CD4-positive, alpha-beta T cell treated with Interleukin-21 for 1 hour (primary cell): ENCODE data around the gene NPSR1.
"Not testable (repeated sequence)": the region's sequence is repeated elsewhere in the genome, so short reads cannot be mapped to it uniquely, and the experiment has no call there.

Experiments
- DNase-seq: peaks from one replicate; pipeline ENCODE4 v3.0.0-alpha.2; 2020

NPSR1 gene

GRCh38 chr7:34839645-34840044 is 181.6 kb downstream of the NPSR1 start:
- DNase-seq = no peak

- DNase-seq = no peak
Observed at GRCh38 chr7:34840176-34840785, 182.3 kb downstream of the NPSR1 start.

- DNase-seq = no peak
Observed at GRCh38 chr7:34841326-34841725, 183.3 kb downstream of the NPSR1 start.

DNA sequence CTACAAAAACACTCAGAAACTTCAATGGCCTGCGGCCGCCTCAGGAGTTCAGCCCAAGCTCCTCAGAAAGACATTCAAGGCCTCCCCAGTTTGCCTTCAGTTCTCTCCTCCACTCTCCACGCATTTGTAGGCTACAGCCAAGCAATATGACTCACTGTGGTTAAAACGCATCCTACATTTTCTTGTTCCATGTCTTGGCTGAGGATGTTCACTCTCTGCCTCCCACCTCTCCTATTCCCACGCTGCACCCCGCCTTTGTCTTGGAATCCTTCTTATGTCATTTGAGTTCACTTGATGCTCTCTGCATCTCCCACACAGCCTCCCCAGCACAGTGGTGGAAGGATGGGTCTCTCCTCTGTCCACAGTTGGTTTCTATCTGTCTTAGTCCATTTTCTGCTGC is 184.8 kb downstream of the NPSR1 start:
- DNase-seq = no peak

DNA sequence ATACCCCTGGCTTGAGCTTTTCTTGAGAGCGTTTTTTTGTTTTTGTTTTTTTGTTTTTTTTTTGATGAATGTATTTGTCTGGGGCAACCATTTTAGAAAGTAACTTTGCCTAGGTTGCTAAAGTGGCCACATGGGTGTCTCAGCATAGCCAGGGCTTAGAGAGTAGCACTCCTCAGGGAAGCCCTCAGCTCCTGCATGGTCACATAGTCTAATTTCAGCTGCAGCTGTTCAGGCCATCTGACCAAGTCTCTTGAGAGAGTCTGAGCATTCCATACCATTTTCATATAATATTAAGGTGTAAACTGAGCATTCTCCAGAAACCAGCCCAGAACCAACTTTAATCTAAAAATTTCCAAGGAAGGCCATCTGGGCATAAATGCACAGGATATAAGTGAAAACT is 186.4 kb downstream of the NPSR1 start:
- DNase-seq = no peak

DNA sequence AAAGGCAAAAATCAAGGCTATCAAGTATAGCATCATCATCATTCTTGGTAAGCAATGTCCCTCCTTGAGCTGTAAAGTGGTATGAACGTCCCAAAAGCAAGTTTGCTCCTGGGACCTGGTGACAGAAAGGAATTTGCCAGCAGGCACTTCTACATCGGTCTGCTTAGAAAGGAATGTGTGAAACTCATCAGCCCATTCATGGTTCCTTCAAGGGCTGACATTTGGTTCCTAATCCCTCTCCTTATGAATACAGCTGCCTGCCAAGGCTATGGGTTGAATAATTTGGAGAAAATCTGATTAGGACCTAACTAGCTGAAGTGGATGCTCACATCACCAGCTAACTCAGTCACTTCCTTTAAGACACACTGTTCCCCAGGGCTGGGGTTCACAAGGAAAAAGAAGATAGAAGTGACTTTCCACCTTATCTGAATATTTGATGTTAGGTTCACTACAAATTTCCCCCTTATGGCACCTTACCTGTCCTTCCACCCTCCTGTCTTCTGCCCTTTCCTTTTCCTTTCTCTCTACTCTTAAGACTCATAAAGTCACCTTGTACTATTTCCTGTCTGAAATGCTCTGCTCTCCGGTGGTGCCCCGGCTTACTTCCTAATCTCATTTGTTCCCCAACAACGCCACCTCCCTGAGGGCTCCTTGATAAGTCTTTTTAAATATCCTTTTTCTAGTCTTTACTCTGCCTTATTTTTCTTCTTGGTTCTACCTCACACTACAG is 187.1 kb downstream of the NPSR1 start:
- no peak for DNase-seq

DNA sequence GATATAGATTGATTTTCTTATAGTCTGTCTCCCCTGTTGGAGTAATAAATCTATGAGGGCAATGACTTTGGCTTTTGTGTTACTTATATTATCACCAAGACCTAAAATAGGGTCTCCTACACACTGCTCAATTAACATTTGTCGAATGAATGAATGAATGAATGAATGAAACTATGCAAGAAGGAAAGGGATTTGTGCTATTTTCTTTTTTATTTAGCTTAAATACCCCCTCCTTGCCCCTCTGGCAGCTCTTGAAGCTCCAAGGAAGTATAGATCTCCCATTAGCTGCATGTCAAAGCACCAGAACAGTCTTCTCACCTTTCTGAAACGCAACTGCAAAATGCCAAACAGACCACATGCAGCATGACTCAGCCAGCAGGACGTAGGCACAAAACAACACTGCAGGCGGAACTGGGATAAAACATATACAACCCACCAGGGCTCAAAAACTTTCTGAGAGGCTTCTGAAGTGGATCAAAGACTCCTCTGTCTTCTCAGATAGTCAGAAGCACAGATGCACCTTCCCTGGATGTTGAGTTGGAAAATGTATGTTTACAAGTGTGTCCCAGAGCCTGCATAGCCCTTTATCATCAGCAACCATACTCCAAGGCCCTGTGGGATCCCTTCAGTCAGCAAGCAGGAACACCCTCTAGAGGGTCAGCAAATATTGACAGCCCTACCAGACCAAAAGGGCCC is 187.8 kb downstream of the NPSR1 start:
- DNase-seq = no peak

GRCh38 chr7:34846976-34847375 is 189.0 kb downstream of the NPSR1 start:
- DNase-seq = no peak

DNA sequence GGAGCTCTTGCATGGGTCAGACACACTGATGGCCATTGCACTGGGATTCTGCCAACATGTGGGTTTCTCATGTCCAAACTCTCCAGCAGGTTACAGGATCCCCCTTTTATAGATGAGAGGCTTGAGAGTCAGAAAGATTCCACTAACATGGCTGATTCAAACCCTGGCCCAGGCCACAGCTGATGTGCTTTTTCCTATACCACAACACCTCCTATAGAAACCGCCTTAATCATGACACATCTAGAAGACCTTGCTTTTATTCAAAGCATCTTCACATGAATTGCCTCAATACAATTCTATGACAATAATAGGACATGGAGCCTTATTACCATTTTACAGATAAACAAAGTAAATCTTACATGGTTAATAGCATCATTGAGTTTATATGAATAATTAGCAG is 190.7 kb downstream of the NPSR1 start:
- no peak for DNase-seq

GRCh38 chr7:34849163-34849960 is 191.3 kb downstream of the NPSR1 start:
- DNase-seq = no peak

- no peak for DNase-seq
Observed at GRCh38 chr7:34849986-34850385, 192.0 kb downstream of the NPSR1 start.

GRCh38 chr7:34850681-34851080 is 192.7 kb downstream of the NPSR1 start:
- no peak for DNase-seq

DNA sequence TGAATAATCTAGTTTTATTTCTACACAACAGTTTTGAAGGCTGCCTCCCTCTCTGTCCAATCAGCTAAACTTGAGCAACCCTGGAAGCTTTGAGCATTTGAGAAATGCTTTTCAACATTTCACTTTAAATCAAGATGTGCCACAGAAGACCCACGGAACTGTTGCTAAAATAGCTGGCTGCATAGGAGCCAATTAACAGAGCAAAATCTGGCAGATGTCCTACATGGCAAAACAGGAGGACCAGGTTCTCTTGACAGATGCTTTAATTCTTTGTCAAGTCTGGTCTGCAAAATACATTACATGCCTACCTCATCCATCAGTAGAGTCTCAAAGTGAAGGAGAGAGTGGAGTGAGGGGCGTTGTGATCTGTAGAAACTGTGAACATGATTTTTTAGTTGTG is 193.4 kb downstream of the NPSR1 start:
- no peak for DNase-seq

DNA sequence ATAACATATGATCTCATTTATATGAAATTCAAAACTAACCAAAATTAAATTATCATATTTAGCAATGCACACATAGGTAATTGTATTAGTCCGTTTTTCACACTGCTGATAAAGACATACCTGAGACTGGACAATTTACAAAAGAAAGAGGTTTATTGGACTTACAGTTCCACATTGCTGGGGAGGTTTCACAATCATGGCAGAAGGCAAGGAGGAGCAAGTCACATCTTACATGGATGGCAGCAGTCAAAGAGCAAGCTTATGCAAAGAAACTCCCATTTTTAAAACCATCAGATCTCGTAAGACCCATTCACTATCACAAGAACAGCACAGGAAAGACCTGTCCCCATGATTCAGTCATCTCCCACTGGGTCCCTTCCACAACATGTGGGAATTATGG is 200.4 kb downstream of the NPSR1 start:
- not testable (repeated sequence) for DNase-seq

- not testable (repeated sequence) for DNase-seq
Observed at GRCh38 chr7:34859281-34859680, 201.3 kb downstream of the NPSR1 start.

DNA sequence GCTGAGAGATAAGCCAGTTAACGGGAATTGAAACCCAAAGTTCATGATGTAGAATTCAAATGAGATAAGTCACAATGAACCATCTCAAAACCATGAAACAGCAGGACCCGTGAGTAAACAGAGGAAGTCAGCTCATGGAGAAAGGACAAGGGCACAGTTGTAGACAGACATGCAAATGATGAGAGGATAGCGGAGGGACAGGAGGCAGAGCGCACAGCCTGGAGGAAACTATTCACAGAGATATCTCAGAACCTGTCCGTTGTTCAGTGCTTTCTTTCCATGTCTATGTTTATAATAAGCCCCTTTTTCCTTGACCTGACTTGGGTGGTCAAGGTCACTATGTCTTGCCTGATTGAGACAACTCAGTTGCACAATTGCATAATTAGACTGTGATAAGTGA is 208.2 kb downstream of the NPSR1 start:
- DNase-seq = not testable (repeated sequence)

- not testable (repeated sequence) for DNase-seq
Observed at GRCh38 chr7:34867341-34867740, 209.3 kb downstream of the NPSR1 start.

DNA sequence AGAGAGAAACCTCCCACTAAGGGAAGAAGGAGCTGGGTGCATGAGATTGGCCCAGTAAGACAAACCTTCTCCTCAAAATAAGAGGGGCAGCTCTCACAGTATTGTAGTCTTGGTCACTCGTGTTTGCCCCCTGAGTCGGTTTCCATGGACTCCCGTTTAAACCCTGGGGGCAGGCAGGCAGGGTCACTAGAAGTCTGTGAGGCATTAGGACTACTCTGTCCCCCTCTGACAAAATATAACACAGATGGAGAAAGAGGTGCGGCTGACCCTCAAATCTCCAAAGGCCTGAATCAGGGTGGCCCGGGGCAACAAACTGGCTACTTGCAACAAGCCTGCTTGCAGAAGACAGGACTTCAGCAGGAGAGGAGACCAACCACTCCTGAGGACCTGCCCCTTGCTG is 210.6 kb downstream of the NPSR1 start:
- DNase-seq = not testable (repeated sequence)

DNA sequence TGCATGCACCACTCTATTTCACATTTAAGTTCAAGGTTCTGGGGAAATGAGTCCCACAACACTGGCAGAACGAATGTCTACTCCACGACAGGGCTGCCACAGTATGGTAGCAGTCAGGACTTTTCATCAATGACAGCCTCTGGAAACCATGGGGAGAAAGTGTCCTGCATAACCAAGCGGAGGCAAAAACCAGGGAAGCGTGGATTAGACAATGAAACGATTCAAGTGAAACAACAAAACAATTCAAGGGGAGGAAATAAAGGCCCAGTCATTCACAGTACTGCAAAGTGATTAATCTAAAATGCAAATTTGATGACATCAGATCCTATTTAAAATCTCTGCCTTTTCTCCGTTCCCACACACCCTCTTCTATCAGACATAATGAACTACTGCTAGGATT is 211.0 kb downstream of the NPSR1 start:
- DNase-seq = no peak

- not testable (repeated sequence) for DNase-seq
Observed at GRCh38 chr7:34870041-34870440, 212.0 kb downstream of the NPSR1 start.

- DNase-seq = not testable (repeated sequence)
Observed at GRCh38 chr7:34874329-34874728, 216.3 kb downstream of the NPSR1 start.

- DNase-seq = no peak
Observed at GRCh38 chr7:34875481-34875880, 217.5 kb downstream of the NPSR1 start.
